ENCODE measurements around the gene PPP3CA. TPM values are rescaled to one million over a fixed set of nuclear protein-coding genes. Genes with fewer than 3 reads are reported as not detected.

The PPP3CA gene
- total and polyA plus RNA-seq, 7 donors = 11.8 to 47.7 (median 26.2) TPM

DNA sequence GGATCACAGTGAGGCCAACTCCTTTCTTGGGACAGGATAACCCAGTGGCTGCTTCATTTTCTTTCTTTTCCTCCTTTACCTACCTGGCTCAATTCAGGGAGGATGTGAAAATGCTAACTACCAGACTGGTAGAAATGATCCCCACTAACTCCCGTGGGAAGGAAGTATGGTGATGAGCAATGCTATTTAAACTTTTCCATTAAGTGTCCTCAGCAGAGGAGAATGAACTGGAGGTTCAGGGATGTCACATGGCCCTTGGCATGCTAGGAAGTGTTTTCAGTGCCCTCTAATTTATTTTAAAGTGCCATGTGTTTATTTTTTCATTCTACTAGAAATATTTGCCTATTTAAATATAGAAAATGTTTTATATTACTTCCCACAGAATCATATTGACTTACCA, 363.9 kb downstream of the PPP3CA start:
- TF ChIP-seq POLR2A (IDR thresholded peaks at IDR 0.05) (no peak), POLR2AphosphoS5 (IDR thresholded peaks at IDR 0.05) (no peak), EP300 (IDR thresholded peaks at IDR 0.05) (no peak)
- TF ChIP-seq, protein P1, sequence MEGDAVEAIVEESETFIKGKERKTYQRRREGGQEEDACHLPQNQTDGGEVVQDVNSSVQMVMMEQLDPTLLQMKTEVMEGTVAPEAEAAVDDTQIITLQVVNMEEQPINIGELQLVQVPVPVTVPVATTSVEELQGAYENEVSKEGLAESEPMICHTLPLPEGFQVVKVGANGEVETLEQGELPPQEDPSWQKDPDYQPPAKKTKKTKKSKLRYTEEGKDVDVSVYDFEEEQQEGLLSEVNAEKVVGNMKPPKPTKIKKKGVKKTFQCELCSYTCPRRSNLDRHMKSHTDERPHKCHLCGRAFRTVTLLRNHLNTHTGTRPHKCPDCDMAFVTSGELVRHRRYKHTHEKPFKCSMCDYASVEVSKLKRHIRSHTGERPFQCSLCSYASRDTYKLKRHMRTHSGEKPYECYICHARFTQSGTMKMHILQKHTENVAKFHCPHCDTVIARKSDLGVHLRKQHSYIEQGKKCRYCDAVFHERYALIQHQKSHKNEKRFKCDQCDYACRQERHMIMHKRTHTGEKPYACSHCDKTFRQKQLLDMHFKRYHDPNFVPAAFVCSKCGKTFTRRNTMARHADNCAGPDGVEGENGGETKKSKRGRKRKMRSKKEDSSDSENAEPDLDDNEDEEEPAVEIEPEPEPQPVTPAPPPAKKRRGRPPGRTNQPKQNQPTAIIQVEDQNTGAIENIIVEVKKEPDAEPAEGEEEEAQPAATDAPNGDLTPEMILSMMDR (IDR thresholded peaks at IDR 0.05) = no peak

DNA sequence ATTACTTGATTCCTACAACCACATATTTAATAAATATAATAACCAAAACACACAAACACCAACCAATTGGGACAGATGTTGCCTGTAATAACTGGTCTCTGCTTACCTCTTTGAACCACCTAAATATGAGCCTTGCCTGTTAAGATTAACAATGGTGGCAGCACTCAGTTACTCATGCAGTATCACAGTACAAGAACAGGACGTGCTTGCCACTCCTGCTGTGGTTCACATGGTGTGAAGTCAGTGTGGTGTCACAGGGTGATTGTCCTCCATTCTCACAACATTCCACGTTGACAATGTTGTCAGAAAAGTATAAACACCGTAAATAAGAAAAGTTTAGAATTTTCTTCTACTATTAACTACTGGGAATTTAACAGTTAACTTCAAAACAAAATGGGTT, 365.0 kb downstream of the PPP3CA start:
- Histone ChIP-seq H3K9me3 (no peaks in the 10 kb centered on the region), H3K27ac (no peak overlapping the region), H3K4me3 (no peak overlapping the region), H3K36me3 (no peaks in the 10 kb centered on the region), H3K4me1 (peaks cover 0 to 26% (median 13%) of the 10 kb centered on the region in 4 donors), H3K27me3 (no peaks in the 10 kb centered on the region)
- TF ChIP-seq, protein P1 (IDR thresholded peaks at IDR 0.05) = no peak
- no peak for TF ChIP-seq POLR2A (IDR thresholded peaks at IDR 0.05)
- TF ChIP-seq EP300 (IDR thresholded peaks at IDR 0.05) = no peak
- TF ChIP-seq POLR2AphosphoS5 (IDR thresholded peaks at IDR 0.05) = no peak
- intact Hi-C loops (cut with DNase I) = no loop called here
- no peak for DNase-seq
- 75 to 81% methylated on average over 3 of the region's 3 CpGs for WGBS, 2 donors

More for the DNA sequence above, 363.9 kb downstream of the PPP3CA start:
- DNase-seq = no peak
- H3K4me3 ChIP-seq = no peak overlapping the region
- 71 to 79% methylated on average over 1 of the region's 1 CpG for WGBS, 2 donors
- H3K27ac ChIP-seq = no peak overlapping the region
- intact Hi-C loops (cut with DNase I) = no loop called here
- peaks cover 0 to 15% (median 2%) of the 10 kb centered on the region in 4 donors for H3K4me1 ChIP-seq
- no peaks in the 10 kb centered on the region for H3K9me3 ChIP-seq
- H3K36me3 ChIP-seq = no peaks in the 10 kb centered on the region
- no peaks in the 10 kb centered on the region for H3K27me3 ChIP-seq

DNA sequence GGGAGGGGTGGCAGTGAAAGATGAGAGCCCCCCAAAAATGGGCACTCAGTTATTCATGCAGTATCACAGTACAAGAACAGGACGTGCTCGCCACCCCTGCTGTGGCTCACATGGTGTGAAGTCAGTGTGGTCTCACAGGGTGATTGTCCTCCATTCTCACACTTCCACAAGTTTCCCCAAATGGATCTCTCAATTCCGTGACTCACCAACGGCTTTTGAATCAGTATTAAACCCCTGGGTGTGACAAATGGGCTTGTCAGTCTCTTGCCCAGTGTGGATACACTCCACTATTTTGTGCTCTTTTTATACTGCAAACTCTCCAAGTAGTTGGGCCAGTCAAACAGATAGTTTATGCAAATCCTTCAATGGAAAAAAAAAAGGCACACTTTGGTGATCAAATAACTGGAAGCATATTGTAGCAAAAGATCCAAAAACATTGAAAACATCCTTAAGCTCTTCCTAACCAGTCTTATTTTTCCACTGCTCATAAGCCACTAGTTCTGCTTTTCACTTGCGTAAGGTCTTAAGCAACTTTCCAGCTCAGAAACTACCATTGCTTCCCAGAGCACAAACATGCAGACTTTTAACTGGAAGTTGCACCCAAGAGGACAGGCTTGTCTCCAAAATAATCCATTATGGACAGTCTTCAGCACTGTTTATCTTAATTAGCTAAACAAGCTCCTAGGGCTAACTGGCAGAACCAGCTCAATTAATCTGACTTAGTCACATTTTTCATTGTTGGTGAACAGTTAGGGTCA, 365.7 kb downstream of the PPP3CA start:
- TF ChIP-seq POLR2AphosphoS5 (IDR thresholded peaks at IDR 0.05) = peak in 1 of 4 donors; percentile 19
- TF ChIP-seq EP300 (IDR thresholded peaks at IDR 0.05) = no peak
- no peak for TF ChIP-seq POLR2A (IDR thresholded peaks at IDR 0.05)
- TF ChIP-seq, protein P1 (IDR thresholded peaks at IDR 0.05) = no peak
- Histone ChIP-seq H3K4me1 (peaks cover 0 to 32% (median 19%) of the 10 kb centered on the region in 4 donors), H3K4me3 (no peak overlapping the region), H3K27me3 (no peaks in the 10 kb centered on the region), H3K27ac (no peak overlapping the region), H3K9me3 (no peaks in the 10 kb centered on the region), H3K36me3 (no peaks in the 10 kb centered on the region)
- DNase-seq = no peak
- intact Hi-C loops (cut with DNase I) = no loop called here
- WGBS, 2 donors = 80 to 86% methylated on average over 5 of the region's 5 CpGs

DNA sequence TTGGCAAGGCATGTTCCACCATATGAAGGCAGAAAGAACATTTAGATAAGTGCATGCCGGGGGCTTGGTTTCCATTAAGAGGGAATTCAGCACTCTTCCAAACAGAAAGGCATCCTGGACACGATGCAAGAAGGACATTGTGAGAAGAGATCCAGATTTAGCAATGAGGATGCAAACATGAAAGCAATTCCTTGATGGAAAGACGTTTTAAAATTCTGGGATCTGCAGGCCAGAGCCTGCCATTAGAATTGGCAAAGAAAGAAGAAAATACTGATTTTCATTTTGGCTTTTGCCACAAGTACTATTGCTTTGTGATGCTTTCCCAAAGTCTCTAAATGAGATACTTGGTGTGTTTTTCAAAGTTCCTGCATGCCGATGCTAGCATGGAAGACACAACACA, 367.6 kb downstream of the PPP3CA start:
- no peak for TF ChIP-seq EP300 (IDR thresholded peaks at IDR 0.05)
- TF ChIP-seq POLR2AphosphoS5 (IDR thresholded peaks at IDR 0.05) = no peak
- TF ChIP-seq, protein P1 (IDR thresholded peaks at IDR 0.05) = no peak
- TF ChIP-seq POLR2A (IDR thresholded peaks at IDR 0.05) = no peak
- no peaks in the 10 kb centered on the region for H3K27me3 ChIP-seq
- no peaks in the 10 kb centered on the region for H3K9me3 ChIP-seq
- no peak overlapping the region for H3K27ac ChIP-seq
- no peaks in the 10 kb centered on the region for H3K36me3 ChIP-seq
- intact Hi-C loops (cut with DNase I) = no loop called here
- DNase-seq = no peak
- WGBS, 2 donors = 76 to 84% methylated on average over 4 of the region's 4 CpGs
- peaks cover 0 to 32% (median 19%) of the 10 kb centered on the region in 4 donors for H3K4me1 ChIP-seq
- H3K4me3 ChIP-seq = no peak overlapping the region
